IPS DF 6.9 (cell line): ENCODE data around the gene TADA3.
A peak's percentile ranks its signal among the peaks of the same experiment; 100 is the strongest.

Experiments
- DNase-seq: peaks from one replicate; pipeline ENCODE4 v3.0.0-alpha.2; 2013; ENCODE audit warnings: low read depth, low spot score
- H3K27ac ChIP-seq: one replicate; pipeline ENCODE4 v1.5.1; 2013; ENCODE audit warnings: low read length, control low read depth
- H3K27me3 ChIP-seq: 2 replicates; pipeline ENCODE4 v1.6.1; 2013; ENCODE audit warnings: mild to moderate bottlenecking, low read length; ENCODE audit not compliant: control insufficient read depth, insufficient read depth
- H3K36me3 ChIP-seq: 2 replicates; pipeline ENCODE4 v1.6.1; 2013; ENCODE audit warnings: low read length; ENCODE audit not compliant: control insufficient read depth, insufficient read depth
- H3K4me1 ChIP-seq: 2 replicates; pipeline ENCODE4 v1.6.1; 2013; ENCODE audit warnings: low read length; ENCODE audit not compliant: control insufficient read depth, insufficient read depth
- H3K4me3 ChIP-seq: 2 replicates; pipeline ENCODE4 v1.5.1; 2013; ENCODE audit warnings: mild to moderate bottlenecking, low read length
- H3K9me3 ChIP-seq: 2 replicates; pipeline ENCODE4 v1.6.1; 2013; ENCODE audit warnings: low read length, inconsistent platforms; ENCODE audit not compliant: control insufficient read depth, insufficient read depth
- WGBS: extraction: QIAGEN DNeasy Blood & Tissue Kit; methylation state at CpG from one replicate; pipeline ENCODE4 v1.1.7; 2013; ENCODE audit warnings: mixed read lengths, missing lambda C conversion rate; ENCODE audit not compliant: insufficient read length, insufficient coverage; 5-methylcytosine and 5-hydroxymethylcytosine counted together

The TADA3 gene

GRCh38 chr3:9794400-9794799 lies 2.1 kb upstream of the TADA3 start:
- peaks cover 11% of the 10 kb centered on the region for H3K36me3 ChIP-seq
- H3K4me3 ChIP-seq, result no peak overlapping the region
- no peaks in the 10 kb centered on the region for H3K9me3 ChIP-seq
- no peak overlapping the region for H3K27ac ChIP-seq
- H3K27me3 ChIP-seq, result no peaks in the 10 kb centered on the region
- no peak for DNase-seq
- WGBS, result no CpG with 5 or more reads among the region's 11 CpGs
- H3K4me1 ChIP-seq, result peaks cover 2% of the 10 kb centered on the region; the same call in 1 of the 2 replicates

- no CpG with 5 or more reads among the region's 23 CpGs for WGBS
- peaks cover 13% of the 10 kb centered on the region for H3K36me3 ChIP-seq
Observed at GRCh38 chr3:9793161-9793781, 998 bp upstream of the TADA3 start.

GRCh38 chr3:9791790-9792404 lies 376 bp downstream of the TADA3 start:
- Histone ChIP-seq H3K9me3 (no peaks in the 10 kb centered on the region), H3K27ac (no peak overlapping the region), H3K4me3 (peak overlapping the region; percentile 80; the same call in 1 of the 2 replicates), H3K36me3 (peaks cover 5% of the 10 kb centered on the region), H3K27me3 (no peaks in the 10 kb centered on the region), H3K4me1 (peaks cover 2% of the 10 kb centered on the region; the same call in 1 of the 2 replicates)
- WGBS, result no CpG with 5 or more reads among the region's 14 CpGs
- DNase-seq, result no peak

More at GRCh38 chr3:9793161-9793781, 998 bp upstream of the TADA3 start:
- Histone ChIP-seq H3K9me3 (no peaks in the 10 kb centered on the region), H3K27me3 (no peaks in the 10 kb centered on the region), H3K4me1 (peaks cover 2% of the 10 kb centered on the region; the same call in 1 of the 2 replicates), H3K27ac (no peak overlapping the region), H3K4me3 (peak overlapping the region; percentile 80)
- no peak for DNase-seq

- Histone ChIP-seq H3K4me3 (no peak overlapping the region), H3K36me3 (peaks cover 5% of the 10 kb centered on the region), H3K4me1 (peaks cover 2% of the 10 kb centered on the region; the same call in 1 of the 2 replicates), H3K9me3 (no peaks in the 10 kb centered on the region), H3K27me3 (no peaks in the 10 kb centered on the region), H3K27ac (no peak overlapping the region)
- DNase-seq, result no peak
- WGBS, result no CpG with 5 or more reads among the region's 11 CpGs
Observed at GRCh38 chr3:9791127-9791526, 1.1 kb downstream of the TADA3 start.

GRCh38 chr3:9787714-9788113 lies 4.6 kb downstream of the TADA3 start:
- Histone ChIP-seq H3K4me1 (peaks cover 2% of the 10 kb centered on the region; the same call in 1 of the 2 replicates), H3K4me3 (no peak overlapping the region), H3K9me3 (no peaks in the 10 kb centered on the region), H3K27ac (no peak overlapping the region), H3K27me3 (no peaks in the 10 kb centered on the region), H3K36me3 (peaks cover 14% of the 10 kb centered on the region)
- DNase-seq, result no peak
- WGBS, result no CpG with 5 or more reads among the region's 6 CpGs

GRCh38 chr3:9786825-9787669 lies 5.2 kb downstream of the TADA3 start:
- H3K36me3 ChIP-seq, result peaks cover 14% of the 10 kb centered on the region
- peaks cover 2% of the 10 kb centered on the region; the same call in 1 of the 2 replicates for H3K4me1 ChIP-seq
- no peak overlapping the region for H3K27ac ChIP-seq
- no CpG with 5 or more reads among the region's 13 CpGs for WGBS
- no peak overlapping the region for H3K4me3 ChIP-seq
- DNase-seq, result no peak
- no peaks in the 10 kb centered on the region for H3K27me3 ChIP-seq
- no peaks in the 10 kb centered on the region for H3K9me3 ChIP-seq

- Histone ChIP-seq H3K9me3 (no peaks in the 10 kb centered on the region), H3K4me1 (no peaks in the 10 kb centered on the region), H3K27me3 (no peaks in the 10 kb centered on the region), H3K4me3 (no peak overlapping the region), H3K36me3 (peaks cover 14% of the 10 kb centered on the region), H3K27ac (no peak overlapping the region)
- DNase-seq, result no peak
- no CpG with 5 or more reads among the region's 7 CpGs for WGBS
Observed at GRCh38 chr3:9786209-9786739, 6.0 kb downstream of the TADA3 start.

GRCh38 chr3:9785602-9786001 lies 6.7 kb downstream of the TADA3 start:
- H3K4me1 ChIP-seq, result no peaks in the 10 kb centered on the region
- WGBS, result no CpG with 5 or more reads among the region's 7 CpGs
- H3K9me3 ChIP-seq, result no peaks in the 10 kb centered on the region
- H3K4me3 ChIP-seq, result no peak overlapping the region
- H3K27ac ChIP-seq, result no peak overlapping the region
- H3K36me3 ChIP-seq, result peaks cover 14% of the 10 kb centered on the region
- no peak for DNase-seq
- no peaks in the 10 kb centered on the region for H3K27me3 ChIP-seq

- H3K4me3 ChIP-seq, result no peak overlapping the region
- no peak overlapping the region for H3K27ac ChIP-seq
- no peaks in the 10 kb centered on the region for H3K4me1 ChIP-seq
- H3K36me3 ChIP-seq, result peaks cover 18% of the 10 kb centered on the region
- H3K9me3 ChIP-seq, result no peaks in the 10 kb centered on the region
- no peak for DNase-seq
- WGBS, result no CpG with 5 or more reads among the region's 4 CpGs
- no peaks in the 10 kb centered on the region for H3K27me3 ChIP-seq
Observed at GRCh38 chr3:9784965-9785364, 7.3 kb downstream of the TADA3 start.

GRCh38 chr3:9783954-9784353 lies 8.3 kb downstream of the TADA3 start:
- H3K4me1 ChIP-seq, result no peaks in the 10 kb centered on the region
- no peak overlapping the region for H3K4me3 ChIP-seq
- WGBS, result no CpG with 5 or more reads among the region's 14 CpGs
- DNase-seq, result no peak
- no peaks in the 10 kb centered on the region for H3K9me3 ChIP-seq
- no peak overlapping the region for H3K27ac ChIP-seq
- H3K27me3 ChIP-seq, result no peaks in the 10 kb centered on the region
- peaks cover 13% of the 10 kb centered on the region for H3K36me3 ChIP-seq
